Calu3 (cell line): ENCODE results near the gene KIF26A. TPM values are rescaled to one million over a fixed set of nuclear protein-coding genes. Genes with fewer than 3 reads are reported as not detected.

Source experiments
- BruUV-seq: library from RNA; stranded (reverse); fragments of 400-500 nt; replicated peaks from 2 replicates; lab custom pipeline; 2021; lab: Mats Ljungman, UMichigan
- CTCF ChIA-PET: fragments of 300-600 bp; sonication (Branson Sonifier 250); formaldehyde crosslinking; loops from one replicate; lab custom pipeline; 2022; ENCODE audit warnings: antibody characterized with exemption; lab: Charles Lee
- DNase-seq: peaks from one replicate; pipeline ENCODE4 v3.0.0; 2022
- H3K27ac Mint-ChIP-seq: one replicate; pipeline ENCODE4 v1.8.0; 2022; ENCODE audit warnings: mixed read lengths; ENCODE audit not compliant: unreplicated experiment
- H3K27me3 Mint-ChIP-seq: one replicate; pipeline ENCODE4 v1.8.0; 2022; ENCODE audit warnings: mixed read lengths; ENCODE audit not compliant: unreplicated experiment
- H3K36me3 Mint-ChIP-seq: one replicate; pipeline ENCODE4 v1.8.0; 2022; ENCODE audit warnings: mild to moderate bottlenecking, moderate library complexity, mixed read lengths; ENCODE audit not compliant: insufficient read depth, unreplicated experiment
- H3K4me1 Mint-ChIP-seq: one replicate; pipeline ENCODE4 v1.8.0; 2022; ENCODE audit warnings: mild to moderate bottlenecking, low read depth, mixed read lengths; ENCODE audit not compliant: unreplicated experiment
- H3K4me3 Mint-ChIP-seq: one replicate; pipeline ENCODE4 v1.8.0; 2022; ENCODE audit warnings: mild to moderate bottlenecking, low read depth, moderate library complexity, mixed read lengths; ENCODE audit not compliant: unreplicated experiment
- H3K9me3 Mint-ChIP-seq: one replicate; pipeline ENCODE4 v1.8.0; 2022; ENCODE audit warnings: low read depth, mixed read lengths; ENCODE audit not compliant: unreplicated experiment
- intact Hi-C: fragments of 100-400 bp; cut with micrococcal nuclease; formaldehyde crosslinking; loops from one replicate; pipeline ENCODE4 v1.10.0; 2022; ENCODE audit not compliant: unreplicated experiment
- total RNA-seq: library from RNA; stranded (reverse); gene quantifications from 2 replicates; pipeline ENCODE4 v1.2.3, GENCODE V29; 2022
- TF ChIP-seq, protein P1 (sequence below): fragments of 200-600 bp; IDR thresholded peaks from one replicate; pipeline ENCODE4 v1.8.0; 2022; ENCODE audit warnings: antibody characterized with exemption; ENCODE audit not compliant: unreplicated experiment

KIF26A gene
- total RNA-seq, 1 experiment from 2014 or later = 0.07 TPM

DNA sequence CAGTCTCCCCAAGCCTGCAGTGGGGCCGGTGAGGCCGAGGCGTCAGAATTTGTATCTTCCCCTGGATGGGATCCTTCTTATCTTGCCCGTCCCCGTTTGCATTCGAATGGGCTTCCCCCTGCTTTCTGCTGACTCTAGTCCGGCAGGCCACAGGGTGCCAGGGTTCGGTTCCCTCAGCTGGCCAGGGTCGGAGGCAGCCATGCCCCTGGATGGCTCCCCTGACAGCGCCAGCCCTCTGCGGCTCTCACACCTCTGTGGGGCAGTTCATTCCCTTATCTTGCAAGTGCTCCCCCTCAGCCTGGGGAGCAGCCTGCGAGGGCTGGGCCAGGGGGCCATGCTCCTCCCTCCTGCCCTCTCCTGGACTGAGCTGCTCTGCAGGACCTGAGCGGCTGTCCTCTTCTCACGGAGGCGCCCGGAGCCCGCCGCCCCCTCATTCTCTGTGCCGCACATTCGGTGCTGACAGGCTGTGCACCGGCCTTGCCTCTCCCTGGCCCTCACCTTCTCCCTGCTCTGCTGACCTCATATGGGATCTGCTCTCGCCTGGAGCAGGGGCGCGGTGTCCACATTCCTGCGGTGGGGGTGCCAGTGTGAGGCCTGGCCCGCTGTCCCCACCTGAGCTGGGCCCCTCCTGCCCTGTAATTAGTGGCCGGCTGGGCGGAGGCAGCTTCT, 32.8 kb downstream of the KIF26A start:
- H3K4me3 Mint-ChIP-seq = peak overlapping the region; percentile 60

DNA sequence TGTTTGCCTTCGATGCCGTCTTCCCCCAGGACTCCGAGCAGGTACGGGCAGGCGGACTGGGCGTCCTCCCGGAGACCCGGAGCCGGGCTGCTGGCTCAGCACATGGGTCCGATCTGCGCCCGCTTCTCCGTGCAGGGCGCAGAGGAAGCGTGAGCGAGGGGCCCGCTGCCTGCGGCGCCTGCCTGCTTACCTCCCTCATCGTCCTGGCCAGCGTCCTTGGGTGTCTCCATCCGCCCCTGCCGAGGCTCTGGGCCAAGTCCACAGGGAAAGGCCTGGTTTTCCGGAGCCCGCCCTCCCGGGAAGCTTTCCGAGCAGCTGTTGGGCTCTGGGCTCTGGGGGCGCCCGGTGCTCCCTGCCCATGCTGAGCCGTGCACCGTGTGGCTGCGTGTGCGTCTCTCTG, 33.5 kb downstream of the KIF26A start:
- intact Hi-C loops = no loop called here
- no peaks in the 10 kb centered on the region for H3K9me3 Mint-ChIP-seq
- H3K4me1 Mint-ChIP-seq = peaks cover 13% of the 10 kb centered on the region
- peak overlapping the region; percentile 60 for H3K4me3 Mint-ChIP-seq
- DNase-seq = no peak
- no TSS peak for BruUV-seq
- peaks cover 40% of the 10 kb centered on the region for H3K27me3 Mint-ChIP-seq
- no peak overlapping the region for H3K27ac Mint-ChIP-seq
- H3K36me3 Mint-ChIP-seq = no peaks in the 10 kb centered on the region
- CTCF ChIA-PET = no interaction called here
- TF ChIP-seq, protein P1, sequence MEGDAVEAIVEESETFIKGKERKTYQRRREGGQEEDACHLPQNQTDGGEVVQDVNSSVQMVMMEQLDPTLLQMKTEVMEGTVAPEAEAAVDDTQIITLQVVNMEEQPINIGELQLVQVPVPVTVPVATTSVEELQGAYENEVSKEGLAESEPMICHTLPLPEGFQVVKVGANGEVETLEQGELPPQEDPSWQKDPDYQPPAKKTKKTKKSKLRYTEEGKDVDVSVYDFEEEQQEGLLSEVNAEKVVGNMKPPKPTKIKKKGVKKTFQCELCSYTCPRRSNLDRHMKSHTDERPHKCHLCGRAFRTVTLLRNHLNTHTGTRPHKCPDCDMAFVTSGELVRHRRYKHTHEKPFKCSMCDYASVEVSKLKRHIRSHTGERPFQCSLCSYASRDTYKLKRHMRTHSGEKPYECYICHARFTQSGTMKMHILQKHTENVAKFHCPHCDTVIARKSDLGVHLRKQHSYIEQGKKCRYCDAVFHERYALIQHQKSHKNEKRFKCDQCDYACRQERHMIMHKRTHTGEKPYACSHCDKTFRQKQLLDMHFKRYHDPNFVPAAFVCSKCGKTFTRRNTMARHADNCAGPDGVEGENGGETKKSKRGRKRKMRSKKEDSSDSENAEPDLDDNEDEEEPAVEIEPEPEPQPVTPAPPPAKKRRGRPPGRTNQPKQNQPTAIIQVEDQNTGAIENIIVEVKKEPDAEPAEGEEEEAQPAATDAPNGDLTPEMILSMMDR = no peak

More for the DNA sequence above, 32.8 kb downstream of the KIF26A start:
- intact Hi-C loops = no loop called here
- Mint-ChIP-seq H3K27me3 (peaks cover 40% of the 10 kb centered on the region), H3K36me3 (no peaks in the 10 kb centered on the region), H3K27ac (no peak overlapping the region), H3K9me3 (no peaks in the 10 kb centered on the region), H3K4me1 (peaks cover 13% of the 10 kb centered on the region)
- TF ChIP-seq, protein P1 = no peak
- CTCF ChIA-PET = no interaction called here
- peak; percentile 45 for DNase-seq
- no TSS peak for BruUV-seq

DNA sequence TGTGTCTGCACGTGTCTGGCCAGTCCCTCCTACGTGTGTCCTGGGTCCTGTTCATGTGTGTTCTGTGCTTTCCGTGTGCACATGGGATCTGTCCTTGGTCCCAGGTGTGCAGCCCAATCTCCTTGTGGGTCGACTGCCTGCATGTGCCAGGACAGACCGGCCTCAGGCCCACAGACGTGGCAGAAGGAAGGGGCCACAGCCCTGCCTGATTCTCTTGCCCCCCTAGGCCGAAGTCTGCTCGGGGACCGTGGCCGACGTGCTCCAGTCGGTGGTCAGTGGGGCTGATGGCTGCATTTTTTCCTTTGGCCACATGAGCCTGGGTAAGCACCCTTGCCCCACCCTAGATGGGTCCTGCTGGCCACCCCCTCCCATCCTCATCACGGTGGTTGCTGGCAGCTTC, 34.0 kb downstream of the KIF26A start:
- no peaks in the 10 kb centered on the region for H3K9me3 Mint-ChIP-seq
- CTCF ChIA-PET = no interaction called here
- peaks cover 13% of the 10 kb centered on the region for H3K4me1 Mint-ChIP-seq
- intact Hi-C loops = no loop called here
- no peak overlapping the region for H3K27ac Mint-ChIP-seq
- TF ChIP-seq, protein P1 = no peak
- no TSS peak for BruUV-seq
- peak overlapping the region; percentile 60 for H3K4me3 Mint-ChIP-seq
- DNase-seq = no peak
- H3K36me3 Mint-ChIP-seq = no peaks in the 10 kb centered on the region
- peaks cover 40% of the 10 kb centered on the region for H3K27me3 Mint-ChIP-seq

DNA sequence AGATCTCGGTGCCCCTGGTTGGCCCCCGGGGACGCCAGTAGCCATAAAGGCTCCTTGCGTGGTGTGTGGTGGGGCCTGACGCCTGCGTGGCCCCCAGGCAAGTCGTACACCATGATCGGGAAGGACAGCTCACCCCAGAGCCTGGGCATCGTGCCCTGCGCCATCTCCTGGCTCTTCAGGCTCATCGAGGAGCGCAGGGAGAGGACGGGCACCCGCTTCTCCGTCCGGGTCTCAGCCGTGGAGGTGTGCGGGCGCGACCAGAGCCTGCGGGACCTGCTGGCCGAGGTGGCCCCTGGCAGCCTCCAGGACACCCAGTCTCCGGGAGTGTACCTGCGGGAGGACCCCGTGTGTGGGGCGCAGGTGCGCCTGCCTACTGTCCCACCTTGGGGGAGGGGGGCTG, 34.5 kb downstream of the KIF26A start:
- H3K36me3 Mint-ChIP-seq = no peaks in the 10 kb centered on the region
- CTCF ChIA-PET = no interaction called here
- DNase-seq = no peak
- no peak overlapping the region for H3K4me3 Mint-ChIP-seq
- H3K27me3 Mint-ChIP-seq = peaks cover 40% of the 10 kb centered on the region
- TF ChIP-seq, protein P1 = no peak
- H3K4me1 Mint-ChIP-seq = peaks cover 13% of the 10 kb centered on the region
- no peak overlapping the region for H3K27ac Mint-ChIP-seq
- no peaks in the 10 kb centered on the region for H3K9me3 Mint-ChIP-seq
- intact Hi-C loops = no loop called here
- no TSS peak for BruUV-seq
